Vagina (tissue), 2 donors: Measurements from ENCODE around the gene HOXD12. TPM values are rescaled to one million over a fixed set of nuclear protein-coding genes. Genes with fewer than 3 reads are reported as not detected.
A peak's percentile ranks its signal among the peaks of the same experiment; 100 is the strongest.

Source experiments
- DNase-seq, 2 donors: peaks; one replicate each; pipeline ENCODE4 v3.0.0-alpha.2; 2017; ENCODE audit errors: extremely low spot score in 2 of 2
- H3K27ac ChIP-seq: fragments of 200-600 bp; sonication (generic); one replicate; pipeline ENCODE4 v1.5.1; 2019
- H3K27me3 ChIP-seq: fragments of 200-600 bp; sonication (generic); one replicate; pipeline ENCODE4 v1.5.1; 2019
- H3K36me3 ChIP-seq, 2 donors: fragments of 200-600 bp; sonication (generic); one replicate each; pipeline ENCODE4 v1.5.1; 2017 to 2019
- H3K4me1 ChIP-seq: fragments of 200-600 bp; sonication (generic); one replicate; pipeline ENCODE4 v1.5.1; 2019
- H3K4me3 ChIP-seq, 2 donors: fragments of 200-600 bp; sonication (generic); 1 replicate in 1 of 2; 2 replicates in 1 of 2; pipeline ENCODE4 v1.5.1; 2016 to 2019
- H3K9me3 ChIP-seq: fragments of 200-600 bp; sonication (generic); one replicate; pipeline ENCODE4 v1.5.1; 2019
- CTCF ChIP-seq, 3 experiments: fragments of 450-650 bp in 2 of 3; fragments of 200-600 bp in 1 of 3; sonication (generic) in 1 of 3; IDR thresholded peaks; one replicate each; pipeline ENCODE4 v1.5.1; 2017 to 2019; ENCODE audit warnings: antibody characterized with exemption in 3 of 3, mild to moderate bottlenecking in 2 of 3, moderate library complexity in 2 of 3
- POLR2A ChIP-seq, 2 donors: fragments of 450-650 bp; IDR thresholded peaks; one replicate each; pipeline ENCODE4 v1.6.1; 2017; ENCODE audit warnings: antibody characterized with exemption in 2 of 2, mild to moderate bottlenecking in 2 of 2, moderate library complexity in 2 of 2
- POLR2AphosphoS5 ChIP-seq, 2 donors: sonication (generic); formaldehyde crosslinking; IDR thresholded peaks; one replicate each; pipeline ENCODE4 v1.9.0; 2017; ENCODE audit warnings: antibody characterized with exemption in 2 of 2, mild to moderate bottlenecking in 2 of 2, low read depth in 1 of 2; ENCODE audit not compliant: insufficient read depth in 1 of 2
- intact Hi-C: fragments of 100-400 bp; cut with DNase I; formaldehyde crosslinking; loops from one replicate; pipeline ENCODE4 v1.15.1; 2023
- total RNA-seq: library from RNA; depleted of rRNA; stranded (reverse); fragments of >200 nt; gene quantifications from one replicate; pipeline ENCODE4 v1.2.3, GENCODE V29; 2016

HOXD12 gene
- total RNA-seq, 1 donor from 2014 or later, result 1.7 TPM

DNA sequence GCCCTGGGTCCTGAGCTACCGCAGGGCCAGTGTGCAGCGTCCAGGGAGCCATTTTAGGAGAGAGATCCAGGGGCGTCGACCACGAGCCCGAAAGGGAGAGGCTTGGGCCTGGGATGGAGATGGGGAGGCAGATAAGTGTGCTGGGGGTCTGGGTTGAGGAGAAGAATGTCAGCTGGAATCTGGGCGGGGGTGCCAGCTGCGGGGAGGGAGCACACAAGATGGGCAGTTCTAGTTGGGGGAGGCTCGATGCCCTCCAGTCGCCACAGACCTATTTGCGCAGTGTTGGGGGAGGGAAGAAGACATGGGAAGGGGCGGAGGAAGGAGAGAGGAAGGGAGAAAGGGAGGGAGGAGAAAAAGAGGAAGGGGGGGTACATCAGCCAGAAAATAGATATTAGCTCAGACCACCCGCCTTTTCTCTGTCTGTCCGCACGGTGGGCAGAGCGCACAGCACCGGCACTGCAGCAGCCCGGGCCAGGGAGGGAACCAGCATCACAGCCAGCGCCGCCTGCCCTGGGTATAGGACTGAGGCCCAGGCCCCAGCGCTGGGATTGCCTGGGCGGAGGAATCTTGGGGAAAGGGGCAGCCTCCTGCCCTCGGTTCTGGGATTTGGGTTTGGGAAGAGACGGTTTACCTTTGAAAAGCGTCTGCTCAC lies 5.6 kb downstream of the HOXD12 start:
- no peak for TF ChIP-seq CTCF (IDR thresholded peaks at IDR 0.05)
- peak in 1 of 2 donors; percentile 74 for TF ChIP-seq POLR2AphosphoS5 (IDR thresholded peaks at IDR 0.05; ENCODE audit: insufficient read depth in 1 of 2, low read depth in 1 of 2)
- TF ChIP-seq POLR2A (IDR thresholded peaks at IDR 0.05), result peak in 1 of 2 donors; percentile 48
- Histone ChIP-seq H3K4me3 (peak overlapping the region; percentile 54 to 59), H3K27ac (peak overlapping the region; percentile 82), H3K4me1 (peaks cover 67% of the 10 kb centered on the region), H3K36me3 (no peaks in the 10 kb centered on the region), H3K27me3 (no peaks in the 10 kb centered on the region), H3K9me3 (no peaks in the 10 kb centered on the region)
- intact Hi-C loops, result no loop called here
- no peak for DNase-seq

DNA sequence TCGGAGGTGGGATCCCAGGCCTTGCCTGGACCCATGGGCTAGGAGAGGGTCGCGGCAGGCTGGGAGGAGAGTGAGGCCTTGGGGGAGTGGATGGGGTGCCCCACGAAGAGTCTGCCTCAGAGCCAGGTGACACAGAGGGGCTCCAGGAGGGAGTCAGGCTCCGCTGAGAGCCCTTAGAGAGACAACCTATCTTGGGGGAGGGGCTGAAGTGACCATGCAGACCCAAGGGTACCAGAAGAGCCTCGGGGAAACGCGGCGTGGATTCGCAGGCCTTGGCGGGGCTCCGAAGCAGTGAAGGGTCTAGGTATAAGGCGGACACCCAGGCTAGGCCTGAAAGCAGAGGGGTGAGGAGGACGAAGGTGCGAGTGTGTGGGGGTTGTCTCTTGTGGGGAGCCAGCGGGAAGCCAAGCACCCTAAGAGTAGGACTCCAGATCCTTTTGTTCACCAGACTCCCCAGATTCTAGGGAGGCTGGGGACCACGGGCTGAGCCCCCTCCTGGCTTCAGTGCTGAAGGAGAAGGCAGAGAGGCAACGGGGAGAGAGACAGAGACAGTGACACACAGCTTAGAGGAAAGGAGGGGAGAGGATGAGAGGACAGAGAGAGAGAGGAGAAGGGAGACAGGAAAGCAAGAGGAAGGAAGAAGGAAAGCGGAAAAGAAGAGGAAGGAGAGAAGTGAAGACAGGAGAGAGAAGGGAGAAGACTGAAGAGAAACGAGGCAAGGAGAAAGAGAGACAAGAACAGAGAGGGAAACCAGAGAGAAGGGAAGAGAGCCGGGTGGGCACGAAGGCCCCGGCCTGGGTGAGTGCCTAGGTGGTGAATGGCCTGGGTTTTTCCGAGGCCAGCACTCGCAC lies 6.4 kb downstream of the HOXD12 start:
- TF ChIP-seq POLR2AphosphoS5 (IDR thresholded peaks at IDR 0.05; ENCODE audit: insufficient read depth in 1 of 2, low read depth in 1 of 2) (peak in 1 of 2 donors; percentile 30), CTCF (IDR thresholded peaks at IDR 0.05) (no peak)
- no peaks in the 10 kb centered on the region for H3K9me3 ChIP-seq
- peak overlapping the region; percentile 54 to 59 for H3K4me3 ChIP-seq
- intact Hi-C loops, result no loop called here
- no peaks in the 10 kb centered on the region for H3K27me3 ChIP-seq
- no peak for DNase-seq
- peak overlapping the region; percentile 82 for H3K27ac ChIP-seq
- no peaks in the 10 kb centered on the region for H3K36me3 ChIP-seq
- H3K4me1 ChIP-seq, result peaks cover 66% of the 10 kb centered on the region

DNA sequence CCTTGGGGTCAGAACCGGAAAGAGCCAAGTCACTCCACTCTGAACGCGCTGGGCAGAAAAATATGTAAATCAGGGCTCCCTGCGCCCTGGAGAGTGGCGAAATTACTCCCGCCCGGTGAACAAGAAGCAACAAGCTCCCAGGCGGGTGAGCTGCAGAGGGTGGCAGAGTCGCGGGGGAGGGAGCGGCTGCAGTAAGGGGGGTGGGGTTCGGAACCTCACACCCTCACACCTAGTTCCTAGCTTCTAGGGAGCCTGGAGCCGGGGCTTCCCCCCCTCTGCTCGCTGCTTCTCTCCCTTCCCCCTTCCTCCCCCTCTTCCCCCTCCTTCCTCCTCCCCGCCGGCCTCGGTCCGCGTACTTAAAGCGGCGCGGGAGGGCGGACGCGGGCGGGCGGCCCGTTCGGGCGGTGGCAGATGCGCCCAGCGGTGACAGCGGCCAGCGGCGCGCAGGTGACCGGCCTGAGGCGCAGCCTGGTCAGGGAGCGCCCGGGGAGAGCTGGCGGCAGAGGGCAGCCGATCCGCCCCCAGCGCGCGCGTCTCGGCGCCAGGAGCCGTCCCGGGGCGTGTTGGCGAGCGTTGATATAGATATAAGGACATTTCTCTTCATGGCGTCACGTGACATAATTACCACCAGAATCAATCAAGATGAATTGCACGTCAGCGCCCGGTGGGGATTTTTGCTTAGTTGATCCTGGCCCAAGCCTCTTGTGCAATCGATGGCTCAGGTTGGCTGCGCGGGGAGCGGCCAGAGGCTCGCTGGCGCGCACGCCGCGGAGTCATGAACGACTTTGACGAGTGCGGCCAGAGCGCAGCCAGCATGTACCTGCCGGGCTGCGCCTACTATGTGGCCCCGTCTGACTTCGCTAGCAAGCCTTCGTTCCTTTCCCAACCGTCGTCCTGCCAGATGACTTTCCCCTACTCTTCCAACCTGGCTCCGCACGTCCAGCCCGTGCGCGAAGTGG lies 7.3 kb downstream of the HOXD12 start, which contains the start of gene HOXD11:
Gene HOXD11, plus strand, starts transcription at position 700 of the 959 bp plus-strand sequence. Its CDS starts 76 bp downstream, at position 776.
- peaks cover 71% of the 10 kb centered on the region for H3K4me1 ChIP-seq
- no peak for DNase-seq
- TF ChIP-seq POLR2A (IDR thresholded peaks at IDR 0.05), result no peak
- peak in 1 of 2 donors; percentile 63 for TF ChIP-seq POLR2AphosphoS5 (IDR thresholded peaks at IDR 0.05; ENCODE audit: insufficient read depth in 1 of 2, low read depth in 1 of 2)
- no peaks in the 10 kb centered on the region for H3K27me3 ChIP-seq
- H3K4me3 ChIP-seq, result peak within 1 kb of the TSS; percentile 54 to 59
- H3K27ac ChIP-seq, result peak within 1 kb of the TSS; percentile 82
- H3K36me3 ChIP-seq, result no peaks in the 10 kb centered on the region
- intact Hi-C loops, result loop anchor here (1.0 kb wide), 1 partner anchor 23 kb away; no protein-coding TSS in a partner anchor
- H3K9me3 ChIP-seq, result no peaks in the 10 kb centered on the region

DNA sequence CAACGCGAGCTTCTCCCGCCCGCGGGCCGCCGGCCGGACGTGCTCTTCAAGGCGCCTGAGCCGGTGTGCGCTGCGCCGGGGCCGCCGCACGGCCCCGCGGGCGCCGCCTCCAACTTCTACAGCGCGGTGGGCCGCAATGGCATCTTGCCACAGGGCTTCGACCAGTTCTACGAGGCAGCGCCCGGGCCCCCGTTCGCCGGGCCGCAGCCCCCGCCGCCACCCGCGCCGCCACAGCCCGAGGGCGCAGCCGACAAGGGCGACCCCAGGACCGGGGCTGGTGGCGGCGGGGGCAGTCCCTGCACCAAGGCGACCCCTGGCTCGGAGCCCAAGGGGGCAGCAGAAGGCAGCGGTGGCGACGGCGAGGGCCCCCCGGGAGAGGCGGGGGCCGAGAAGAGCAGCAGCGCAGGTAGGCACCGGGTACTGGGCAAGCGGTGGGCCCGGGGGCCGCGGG lies 8.2 kb downstream of the HOXD12 start:
- no peak for DNase-seq
- intact Hi-C loops, result loop anchor here (1.0 kb wide), 1 partner anchor 23 kb away; no protein-coding TSS in a partner anchor
- Histone ChIP-seq H3K4me1 (peaks cover 73% of the 10 kb centered on the region), H3K27ac (peak overlapping the region; percentile 69), H3K9me3 (no peaks in the 10 kb centered on the region), H3K27me3 (no peaks in the 10 kb centered on the region), H3K4me3 (peak overlapping the region; percentile 54 to 59), H3K36me3 (no peaks in the 10 kb centered on the region)
- TF ChIP-seq POLR2AphosphoS5 (IDR thresholded peaks at IDR 0.05; ENCODE audit: insufficient read depth in 1 of 2, low read depth in 1 of 2), result no peak
- no peak for TF ChIP-seq POLR2A (IDR thresholded peaks at IDR 0.05)
- TF ChIP-seq CTCF (IDR thresholded peaks at IDR 0.05), result no peak
